Activated CD4-positive, alpha-beta T cell treated with anti-CD3 and anti-CD28 coated beads, Interleukin-2, amount 10 ng/mL, durations not matched to agents 7 days and 5 days (primary cell): Measurements from ENCODE around the gene SARNP. TPM values are rescaled to one million over a fixed set of nuclear protein-coding genes. Genes with fewer than 3 reads are reported as not detected.
A peak's percentile ranks its signal among the peaks of the same experiment; 100 is the strongest.

Experiments used
- CTCF ChIA-PET: fragments of 350-600 bp; sonication (Branson Sonifier 250); formaldehyde crosslinking; loops from one replicate; lab custom pipeline; 2021; ENCODE audit warnings: antibody characterized with exemption; lab: Charles Lee
- POLR2A ChIA-PET: fragments of 350-600 bp; sonication (Branson Sonifier 250); formaldehyde crosslinking; loops from one replicate; lab custom pipeline; 2021; ENCODE audit warnings: antibody characterized with exemption; lab: Charles Lee
- DNase-seq: peaks from one replicate; pipeline ENCODE4 v3.0.0-alpha.2; 2020
- H3K27ac Mint-ChIP-seq: one replicate; pipeline ENCODE4 v1.8.0; 2021; ENCODE audit warnings: mild to moderate bottlenecking, moderate library complexity, mixed read lengths
- H3K27me3 Mint-ChIP-seq: one replicate; pipeline ENCODE4 v1.8.0; 2021; ENCODE audit warnings: mixed read lengths
- H3K36me3 Mint-ChIP-seq: one replicate; pipeline ENCODE4 v1.8.0; 2021; ENCODE audit warnings: low read depth, mixed read lengths
- H3K4me1 Mint-ChIP-seq: one replicate; pipeline ENCODE4 v1.8.0; 2021; ENCODE audit warnings: mixed read lengths
- H3K4me3 Mint-ChIP-seq: one replicate; pipeline ENCODE4 v1.8.0; 2021; ENCODE audit warnings: mild to moderate bottlenecking, moderate library complexity, mixed read lengths
- H3K9me3 Mint-ChIP-seq: one replicate; pipeline ENCODE4 v1.8.0; 2021; ENCODE audit warnings: mixed read lengths
- total RNA-seq, 2 experiments: library from RNA; stranded (reverse); gene quantifications; one replicate each; pipeline ENCODE4 v1.2.3, GENCODE V29; 2021

The SARNP gene
- total RNA-seq, 2 experiments from 2014 or later: 87.5 to 102 TPM

DNA sequence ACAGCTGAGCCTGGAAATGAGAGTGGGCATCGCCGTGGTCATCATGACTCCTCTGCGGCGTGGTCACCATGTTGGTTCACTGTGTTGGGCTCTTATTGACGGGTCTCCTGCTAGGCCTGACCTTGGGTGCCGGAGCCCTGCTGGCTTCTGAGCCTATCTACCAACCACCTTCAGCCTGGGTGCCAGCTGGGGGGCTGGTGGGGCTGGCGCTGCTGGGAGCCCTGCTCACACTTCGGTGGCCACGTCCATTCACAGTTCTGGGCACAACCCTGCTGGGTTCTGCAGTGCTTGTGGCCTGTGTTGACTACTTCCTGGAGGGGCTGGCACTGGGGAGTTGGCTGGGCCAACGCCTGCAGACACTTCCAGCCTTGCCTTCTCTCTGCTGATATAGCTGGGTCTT is 15.5 kb upstream of the SARNP start:
- CTCF ChIA-PET: interaction anchor here (0.7 to 1.2 kb wide), 3 partner anchors 13 to 94 kb away, joined by 3 to 4 read pairs (median 3); no protein-coding TSS in a partner anchor
- Mint-ChIP-seq H3K36me3 (peaks cover 5% of the 10 kb centered on the region), H3K27me3 (no peaks in the 10 kb centered on the region), H3K4me3 (no peak overlapping the region), H3K9me3 (no peaks in the 10 kb centered on the region), H3K27ac (no peak overlapping the region), H3K4me1 (peaks cover 32% of the 10 kb centered on the region)
- no peak for DNase-seq
- POLR2A ChIA-PET: no interaction called here

- POLR2A ChIA-PET: no interaction called here
- CTCF ChIA-PET: interaction anchor here (1.3 to 3.4 kb wide), 2 partner anchors 14 to 95 kb away, joined by 4 to 18 read pairs; partner anchors contain the start of genes ORMDL2, PYM1 and SARNP
- Mint-ChIP-seq H3K4me1 (peaks cover 43% of the 10 kb centered on the region), H3K36me3 (peaks cover 15% of the 10 kb centered on the region), H3K27me3 (no peaks in the 10 kb centered on the region), H3K9me3 (no peaks in the 10 kb centered on the region), H3K27ac (peak overlapping the region; percentile 55), H3K4me3 (peak overlapping the region; percentile 96)
- DNase-seq: no peak
Observed at GRCh38 chr12:55831447-55831815, 13.9 kb upstream of the SARNP start.

DNA sequence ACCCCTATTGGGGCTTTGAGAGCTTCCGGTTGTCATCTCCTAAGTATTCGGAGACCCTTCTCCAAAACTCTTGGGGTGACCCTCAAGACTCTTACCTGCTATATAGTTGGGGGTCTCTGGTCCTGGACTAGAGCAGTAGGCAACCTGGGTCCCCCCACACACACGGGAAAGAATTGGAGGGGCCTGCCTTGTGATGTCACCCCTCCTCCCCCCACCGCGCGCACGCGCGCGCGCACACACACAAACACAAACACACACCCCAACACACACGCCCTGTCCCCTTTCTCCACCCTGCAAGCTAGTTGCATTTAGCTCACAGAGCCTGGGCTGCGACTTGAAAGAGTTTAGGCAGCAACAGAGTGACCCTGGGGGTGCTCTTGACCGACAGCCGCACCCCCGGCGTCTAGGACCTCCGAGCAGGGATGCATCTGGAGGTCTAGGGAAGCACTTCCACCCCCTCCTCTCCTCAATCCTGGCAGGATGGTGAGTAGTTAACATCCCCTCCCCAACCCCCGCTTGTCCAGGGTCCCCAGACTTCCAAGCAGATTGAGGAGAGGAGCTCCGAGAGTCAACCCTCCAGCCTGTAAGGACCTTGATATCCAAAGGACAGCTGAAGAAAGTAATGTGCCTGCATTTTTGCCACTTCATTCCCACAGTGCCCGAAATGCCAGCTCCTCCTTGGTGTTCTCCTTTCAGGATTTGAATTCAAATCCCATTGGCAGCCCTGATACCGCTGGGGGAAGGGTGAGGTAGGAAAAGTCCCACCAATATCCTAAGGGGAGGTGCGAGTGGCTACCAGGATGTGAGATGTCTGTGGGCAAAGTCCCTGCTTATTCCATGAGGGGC is 13.3 kb upstream of the SARNP start:
- Mint-ChIP-seq H3K9me3 (no peaks in the 10 kb centered on the region), H3K4me3 (peak overlapping the region; percentile 96), H3K27ac (peak overlapping the region; percentile 90), H3K27me3 (no peaks in the 10 kb centered on the region), H3K4me1 (peaks cover 48% of the 10 kb centered on the region), H3K36me3 (peaks cover 20% of the 10 kb centered on the region)
- POLR2A ChIA-PET: no interaction called here
- CTCF ChIA-PET: interaction anchor here (1.2 to 3.4 kb wide), 7 partner anchors 13 to 124 kb away, joined by 3 to 18 read pairs (median 4); partner anchors contain the start of genes ORMDL2, PYM1 and SARNP
- peak; percentile 60 for DNase-seq

GRCh38 chr12:55829967-55830600 is 12.6 kb upstream of the SARNP start:
- Mint-ChIP-seq H3K27me3 (no peaks in the 10 kb centered on the region), H3K36me3 (peaks cover 22% of the 10 kb centered on the region), H3K27ac (peak overlapping the region; percentile 90), H3K9me3 (no peaks in the 10 kb centered on the region), H3K4me1 (peaks cover 54% of the 10 kb centered on the region), H3K4me3 (peak overlapping the region; percentile 96)
- DNase-seq: peak; percentile 31
- ChIA-PET CTCF (interaction anchor here (0.6 to 3.4 kb wide), 22 partner anchors 10 to 1578 kb away, joined by 3 to 18 read pairs (median 4); partner anchors contain the start of genes ORMDL2, PYM1, SARNP and SMARCC2), POLR2A (interaction anchor here (0.6 to 1.6 kb wide), 4 partner anchors 12 to 1785 kb away, joined by 5 to 27 read pairs (median 6); partner anchors contain the start of genes ORMDL2 and SARNP)

- Mint-ChIP-seq H3K4me3 (peak overlapping the region; percentile 96), H3K9me3 (no peaks in the 10 kb centered on the region), H3K4me1 (peaks cover 68% of the 10 kb centered on the region), H3K27ac (peak overlapping the region; percentile 90), H3K36me3 (peaks cover 25% of the 10 kb centered on the region), H3K27me3 (no peaks in the 10 kb centered on the region)
- CTCF ChIA-PET: interaction anchor here (2.2 to 3.4 kb wide), 2 partner anchors 8 to 99 kb away, joined by 16 to 18 read pairs; partner anchors contain the start of gene PYM1
- POLR2A ChIA-PET: interaction anchor here (1.0 kb wide), 1 partner anchor 102 kb away, joined by 6 read pairs; the partner anchor contains the start of gene DGKA
- no peak for DNase-seq
Observed at GRCh38 chr12:55828357-55828756, 10.8 kb upstream of the SARNP start.

DNA sequence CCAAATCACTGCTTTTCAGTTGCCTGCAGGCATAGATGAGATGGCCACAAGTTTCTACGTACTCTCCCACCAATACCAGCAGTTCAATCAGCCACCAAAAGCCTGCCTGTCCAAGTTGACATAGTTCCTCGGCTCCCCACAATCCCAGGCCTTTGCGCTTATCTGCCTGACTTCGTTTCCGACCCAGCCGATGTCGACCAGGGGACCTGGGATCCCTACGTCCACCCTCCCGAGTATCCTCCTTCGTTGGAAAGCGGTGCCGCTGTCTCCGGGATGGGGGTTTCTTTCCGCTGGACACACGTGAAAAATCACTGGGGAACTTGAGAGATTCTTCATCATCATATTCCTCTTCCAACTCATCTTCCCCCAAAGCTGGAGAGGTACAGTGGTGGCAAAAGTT is 10.3 kb upstream of the SARNP start:
- Mint-ChIP-seq H3K27ac (peak overlapping the region; percentile 58), H3K4me1 (peaks cover 73% of the 10 kb centered on the region)

DNA sequence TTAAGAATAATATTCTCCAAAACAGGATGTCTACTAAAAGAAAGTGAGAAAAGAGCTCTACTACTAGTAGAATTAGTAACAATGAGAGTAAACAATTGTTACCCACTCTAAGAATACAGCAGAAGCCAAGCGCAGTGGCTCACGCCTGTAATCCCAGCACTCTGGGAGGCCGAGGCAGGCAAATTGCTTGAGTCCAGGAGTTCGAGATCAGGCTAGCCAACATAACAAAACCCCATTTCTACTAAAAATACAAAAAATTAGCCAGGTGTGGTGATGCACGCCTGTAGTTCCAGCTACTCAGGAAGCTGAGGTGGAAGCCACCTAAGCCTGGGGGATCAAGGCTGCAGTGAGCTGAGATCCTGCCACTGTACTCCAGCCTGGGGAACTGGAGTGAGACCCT is 7.2 kb upstream of the SARNP start:
- H3K27ac Mint-ChIP-seq: peak overlapping the region; percentile 70
- DNase-seq: no peak
- H3K9me3 Mint-ChIP-seq: no peaks in the 10 kb centered on the region
- peaks cover 51% of the 10 kb centered on the region for H3K36me3 Mint-ChIP-seq
- H3K4me3 Mint-ChIP-seq: peak overlapping the region; percentile 17
- peaks cover 52% of the 10 kb centered on the region for H3K4me1 Mint-ChIP-seq
- CTCF ChIA-PET: interaction anchor here (0.5 to 1.6 kb wide), 5 partner anchors 9 to 171 kb away, joined by 3 to 5 read pairs (median 3); no protein-coding TSS in a partner anchor
- no peaks in the 10 kb centered on the region for H3K27me3 Mint-ChIP-seq
- POLR2A ChIA-PET: interaction anchor here (0.7 kb wide), 1 partner anchor 110 kb away, joined by 5 read pairs; no protein-coding TSS in a partner anchor

More for the DNA sequence above, 10.3 kb upstream of the SARNP start:
- DNase-seq: no peak
- Mint-ChIP-seq H3K4me3 (peak overlapping the region; percentile 96), H3K36me3 (peaks cover 30% of the 10 kb centered on the region), H3K9me3 (no peaks in the 10 kb centered on the region), H3K27me3 (no peaks in the 10 kb centered on the region)
- POLR2A ChIA-PET: no interaction called here
- CTCF ChIA-PET: interaction anchor here (0.7 to 2.2 kb wide), 2 partner anchors 7 to 90 kb away, joined by 3 to 16 read pairs; no protein-coding TSS in a partner anchor

GRCh38 chr12:55823419-55823818 is 5.9 kb upstream of the SARNP start:
- no peaks in the 10 kb centered on the region for H3K27me3 Mint-ChIP-seq
- no peaks in the 10 kb centered on the region for H3K9me3 Mint-ChIP-seq
- H3K4me1 Mint-ChIP-seq: peaks cover 60% of the 10 kb centered on the region
- DNase-seq: no peak
- H3K4me3 Mint-ChIP-seq: no peak overlapping the region
- peak overlapping the region; percentile 71 for H3K27ac Mint-ChIP-seq
- ChIA-PET POLR2A (no interaction called here), CTCF (interaction anchor here (1.4 to 1.6 kb wide), 2 partner anchors 11 to 173 kb away, joined by 4 to 5 read pairs; no protein-coding TSS in a partner anchor)
- peaks cover 55% of the 10 kb centered on the region for H3K36me3 Mint-ChIP-seq

DNA sequence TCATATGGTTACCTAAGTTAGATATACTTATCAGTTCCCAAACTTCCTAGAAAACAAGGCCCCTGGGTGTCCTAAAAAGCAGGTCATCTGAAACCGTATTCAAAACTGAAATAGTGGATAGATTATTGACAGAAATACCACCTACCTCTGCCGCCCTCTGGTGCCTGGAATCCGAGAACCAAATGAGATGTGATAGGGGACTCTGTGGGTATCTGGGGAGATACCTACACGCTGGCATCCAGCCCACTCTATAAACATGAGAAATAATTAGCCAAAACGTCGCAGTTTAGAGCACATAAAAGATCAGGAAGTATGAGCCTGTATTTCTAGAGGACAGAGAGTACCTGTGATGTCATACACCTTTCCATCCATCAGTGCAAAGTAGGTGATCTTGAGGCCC is 4.7 kb upstream of the SARNP start:
- H3K4me1 Mint-ChIP-seq: peaks cover 51% of the 10 kb centered on the region
- CTCF ChIA-PET: interaction anchor here (0.8 kb wide), 1 partner anchor 104 kb away, joined by 5 read pairs; no protein-coding TSS in a partner anchor
- POLR2A ChIA-PET: no interaction called here

GRCh38 chr12:55820679-55821078 is 3.2 kb upstream of the SARNP start:
- Mint-ChIP-seq H3K36me3 (peaks cover 41% of the 10 kb centered on the region), H3K27me3 (no peaks in the 10 kb centered on the region), H3K9me3 (no peaks in the 10 kb centered on the region), H3K4me3 (no peak overlapping the region), H3K27ac (no peak overlapping the region), H3K4me1 (peaks cover 47% of the 10 kb centered on the region)
- CTCF ChIA-PET: interaction anchor here (0.7 to 3.1 kb wide), 6 partner anchors 8 to 134 kb away, joined by 3 to 16 read pairs (median 4); partner anchors contain the start of gene DNAJC14
- DNase-seq: no peak
- POLR2A ChIA-PET: interaction anchor here (0.7 kb wide), 1 partner anchor 109 kb away, joined by 5 read pairs; no protein-coding TSS in a partner anchor

More for the DNA sequence above, 4.7 kb upstream of the SARNP start:
- H3K36me3 Mint-ChIP-seq: peaks cover 47% of the 10 kb centered on the region
- H3K27me3 Mint-ChIP-seq: no peaks in the 10 kb centered on the region
- H3K27ac Mint-ChIP-seq: no peak overlapping the region
- no peak overlapping the region for H3K4me3 Mint-ChIP-seq
- no peak for DNase-seq
- no peaks in the 10 kb centered on the region for H3K9me3 Mint-ChIP-seq

DNA sequence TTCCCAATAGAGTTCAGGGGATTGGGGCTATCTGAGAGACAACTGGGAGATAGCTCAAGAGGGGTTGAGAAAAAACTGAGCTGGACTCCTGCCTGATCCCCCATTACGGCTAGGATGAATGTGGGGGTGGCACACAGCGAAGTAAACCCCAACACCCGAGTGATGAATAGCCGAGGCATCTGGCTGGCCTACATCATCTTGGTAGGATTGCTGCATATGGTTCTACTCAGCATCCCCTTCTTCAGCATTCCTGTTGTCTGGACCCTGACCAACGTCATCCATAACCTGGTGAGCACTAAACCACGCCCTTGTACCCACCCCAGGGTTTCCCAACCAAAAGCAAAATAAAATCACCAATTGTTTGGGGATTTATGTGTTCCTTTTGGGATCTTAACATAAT is 1.4 kb upstream of the SARNP start:
- CTCF ChIA-PET: interaction anchor here (1.0 to 3.1 kb wide), 6 partner anchors 10 to 307 kb away, joined by 3 to 16 read pairs (median 4); partner anchors contain the start of gene DNAJC14
- Mint-ChIP-seq H3K27ac (peak overlapping the region; percentile 6), H3K27me3 (no peaks in the 10 kb centered on the region), H3K4me3 (no peak overlapping the region), H3K36me3 (peaks cover 47% of the 10 kb centered on the region), H3K9me3 (no peaks in the 10 kb centered on the region), H3K4me1 (peaks cover 46% of the 10 kb centered on the region)
- POLR2A ChIA-PET: no interaction called here
- no peak for DNase-seq
